Measurements from ENCODE around the gene CAMTA1. TPM values are rescaled to one million over a fixed set of nuclear protein-coding genes. Genes with fewer than 3 reads are reported as not detected.

The CAMTA1 gene
- total RNA-seq, 1 experiment from 2014 or later: 85.2 TPM

GRCh38 chr1:7674972-7675371 is 889.7 kb downstream of the CAMTA1 start:
- Histone ChIP-seq H3K9me3 (ENCODE audit: low read depth, low read length, poor library complexity, severe bottlenecking) (no peaks in the 10 kb centered on the region), H3K36me3 (ENCODE audit: insufficient read depth, low read length, poor library complexity, severe bottlenecking) (no peaks in the 10 kb centered on the region), H3K27ac (ENCODE audit: low read depth, low read length, poor library complexity, severe bottlenecking) (no peak overlapping the region), H3K27me3 (replicated peaks; ENCODE audit: insufficient read depth, low read depth, low read length, poor library complexity) (no peaks in the 10 kb centered on the region), H3K4me3 (ENCODE audit: low read depth, low read length, poor library complexity, severe bottlenecking) (no peak overlapping the region), H3K4me1 (ENCODE audit: insufficient read depth, low read length, poor library complexity, severe bottlenecking) (peaks cover 4% of the 10 kb centered on the region)
- no TSS peak for BruUV-seq (replicated peaks)
- no peak for DNase-seq (ENCODE audit: low spot score)
- intact Hi-C loops (cut with micrococcal nuclease; ENCODE audit: unreplicated experiment): no loop called here
- ChIA-PET CTCF (no interaction called here), POLR2A (ENCODE audit: low non-redundant PET) (no interaction called here)
- TF ChIP-seq EZH2 (IDR thresholded peaks at IDR 0.05; ENCODE audit: borderline replicate concordance, low read depth, low read length, poor library complexity, severe bottlenecking) (no peak), CTCF (conservative IDR thresholded peaks at IDR 0.05; ENCODE audit: low read depth, low read length) (no peak)

- BruUV-seq (replicated peaks): no TSS peak
- Histone ChIP-seq H3K27ac (ENCODE audit: low read depth, low read length, poor library complexity, severe bottlenecking) (no peak overlapping the region), H3K4me1 (ENCODE audit: insufficient read depth, low read length, poor library complexity, severe bottlenecking) (peaks cover 5% of the 10 kb centered on the region), H3K36me3 (ENCODE audit: insufficient read depth, low read length, poor library complexity, severe bottlenecking) (no peaks in the 10 kb centered on the region), H3K27me3 (replicated peaks; ENCODE audit: insufficient read depth, low read depth, low read length, poor library complexity) (no peaks in the 10 kb centered on the region), H3K9me3 (ENCODE audit: low read depth, low read length, poor library complexity, severe bottlenecking) (no peaks in the 10 kb centered on the region), H3K4me3 (ENCODE audit: low read depth, low read length, poor library complexity, severe bottlenecking) (no peak overlapping the region)
- intact Hi-C loops (cut with micrococcal nuclease; ENCODE audit: unreplicated experiment): no loop called here
- no peak for DNase-seq (ENCODE audit: low spot score)
- CTCF ChIA-PET: interaction anchor here (1.6 kb wide), 1 partner anchor 8 kb away, joined by 10 read pairs; no protein-coding TSS in a partner anchor
- POLR2A ChIA-PET (ENCODE audit: low non-redundant PET): no interaction called here
- TF ChIP-seq EZH2 (IDR thresholded peaks at IDR 0.05; ENCODE audit: borderline replicate concordance, low read depth, low read length, poor library complexity, severe bottlenecking) (no peak), CTCF (conservative IDR thresholded peaks at IDR 0.05; ENCODE audit: low read depth, low read length) (no peak)
These were observed 890.4 kb downstream of the CAMTA1 start for GRCh38 chr1:7675431-7676273.

- Histone ChIP-seq H3K36me3 (ENCODE audit: insufficient read depth, low read length, poor library complexity, severe bottlenecking) (no peaks in the 10 kb centered on the region), H3K9me3 (ENCODE audit: low read depth, low read length, poor library complexity, severe bottlenecking) (no peaks in the 10 kb centered on the region), H3K27me3 (replicated peaks; ENCODE audit: insufficient read depth, low read depth, low read length, poor library complexity) (no peaks in the 10 kb centered on the region), H3K4me3 (ENCODE audit: low read depth, low read length, poor library complexity, severe bottlenecking) (no peak overlapping the region), H3K4me1 (ENCODE audit: insufficient read depth, low read length, poor library complexity, severe bottlenecking) (peaks cover 11% of the 10 kb centered on the region), H3K27ac (ENCODE audit: low read depth, low read length, poor library complexity, severe bottlenecking) (no peak overlapping the region)
- BruUV-seq (replicated peaks): no TSS peak
- ChIA-PET CTCF (interaction anchor here (1.6 kb wide), 1 partner anchor 8 kb away, joined by 10 read pairs; no protein-coding TSS in a partner anchor), POLR2A (ENCODE audit: low non-redundant PET) (no interaction called here)
- intact Hi-C loops (cut with micrococcal nuclease; ENCODE audit: unreplicated experiment): no loop called here
- TF ChIP-seq CTCF (conservative IDR thresholded peaks at IDR 0.05; ENCODE audit: low read depth, low read length): no peak
- no peak for TF ChIP-seq EZH2 (IDR thresholded peaks at IDR 0.05; ENCODE audit: borderline replicate concordance, low read depth, low read length, poor library complexity, severe bottlenecking)
- no peak for DNase-seq (ENCODE audit: low spot score)
These were observed 891.2 kb downstream of the CAMTA1 start for GRCh38 chr1:7676274-7676945.

Measured in A673 (cell line).